MM.1S (cell line): ENCODE results near the gene DLX4.

ENCODE experiments used
- EZH2 ChIP-seq: fragments of 300-600 bp; sonication (generic); optimal IDR thresholded peaks from 2 replicates; pipeline ENCODE3; 2017; ENCODE audit warnings: low read depth, mild to moderate bottlenecking, antibody characterized with exemption, low read length, mixed read lengths
- TF ChIP-seq, protein P1 (sequence below): fragments of 300-600 bp; sonication (generic); IDR thresholded peaks from 2 replicates; pipeline ENCODE4 v1.5.1; 2016; ENCODE audit warnings: antibody characterized with exemption, low read length, mixed read lengths

DNA sequence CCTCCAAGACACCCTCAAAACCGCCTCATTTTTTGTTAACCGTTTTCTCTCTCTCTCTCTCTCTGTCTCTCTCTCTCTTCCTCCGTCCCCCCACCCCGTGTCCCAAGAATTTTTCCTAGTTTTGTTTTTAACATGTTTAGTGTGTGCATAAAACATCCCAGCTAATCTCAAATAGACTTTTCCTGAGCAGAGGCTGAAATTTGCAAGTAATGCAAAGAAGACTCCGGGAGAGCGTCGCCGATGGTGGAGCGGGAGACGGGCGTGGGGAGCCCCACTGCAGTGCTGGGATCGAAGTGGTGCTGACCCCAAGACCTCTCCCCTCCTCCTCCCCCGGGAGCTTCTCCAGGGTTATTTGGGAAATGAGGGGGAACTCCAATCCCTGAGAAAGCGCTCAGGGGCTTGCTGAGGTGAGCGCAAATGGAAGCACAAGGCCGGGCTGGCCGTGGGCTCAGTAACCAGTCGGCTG lies 4.7 kb upstream of the DLX4 start:
- no peak for TF ChIP-seq EZH2
- TF ChIP-seq, protein P1, sequence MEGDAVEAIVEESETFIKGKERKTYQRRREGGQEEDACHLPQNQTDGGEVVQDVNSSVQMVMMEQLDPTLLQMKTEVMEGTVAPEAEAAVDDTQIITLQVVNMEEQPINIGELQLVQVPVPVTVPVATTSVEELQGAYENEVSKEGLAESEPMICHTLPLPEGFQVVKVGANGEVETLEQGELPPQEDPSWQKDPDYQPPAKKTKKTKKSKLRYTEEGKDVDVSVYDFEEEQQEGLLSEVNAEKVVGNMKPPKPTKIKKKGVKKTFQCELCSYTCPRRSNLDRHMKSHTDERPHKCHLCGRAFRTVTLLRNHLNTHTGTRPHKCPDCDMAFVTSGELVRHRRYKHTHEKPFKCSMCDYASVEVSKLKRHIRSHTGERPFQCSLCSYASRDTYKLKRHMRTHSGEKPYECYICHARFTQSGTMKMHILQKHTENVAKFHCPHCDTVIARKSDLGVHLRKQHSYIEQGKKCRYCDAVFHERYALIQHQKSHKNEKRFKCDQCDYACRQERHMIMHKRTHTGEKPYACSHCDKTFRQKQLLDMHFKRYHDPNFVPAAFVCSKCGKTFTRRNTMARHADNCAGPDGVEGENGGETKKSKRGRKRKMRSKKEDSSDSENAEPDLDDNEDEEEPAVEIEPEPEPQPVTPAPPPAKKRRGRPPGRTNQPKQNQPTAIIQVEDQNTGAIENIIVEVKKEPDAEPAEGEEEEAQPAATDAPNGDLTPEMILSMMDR, result no peak
